H9 (cell line): Measurements from ENCODE around the gene TRIP6. TPM values are rescaled to one million over a fixed set of nuclear protein-coding genes. Genes with fewer than 3 reads are reported as not detected.
"Not testable (repeated sequence)": the region's sequence is repeated elsewhere in the genome, so short reads cannot be mapped to it uniquely, and the experiment has no call there.

Experiments used
- DNase-seq: peaks from one replicate; pipeline ENCODE4 v3.0.0-alpha.2; 2017
- H2AFZ ChIP-seq: one replicate; pipeline ENCODE4 v1.6.1; 2013; ENCODE audit warnings: mild to moderate bottlenecking, low read length, control low read depth, moderate library complexity
- H2AK5ac ChIP-seq: 2 replicates; pipeline ENCODE4 v1.6.1; 2013; ENCODE audit warnings: low read length, control low read depth, mixed read lengths; ENCODE audit not compliant: insufficient read length
- H2BK120ac ChIP-seq: one replicate; pipeline ENCODE4 v1.6.1; 2013; ENCODE audit warnings: low read depth, mild to moderate bottlenecking, low read length, control low read depth, inconsistent platforms; ENCODE audit not compliant: poor library complexity, severe bottlenecking
- H2BK12ac ChIP-seq: 2 replicates; pipeline ENCODE4 v1.6.1; 2013; ENCODE audit warnings: low read length, control low read depth, mixed read lengths, low read depth; ENCODE audit not compliant: insufficient read length
- H2BK15ac ChIP-seq: 2 replicates; pipeline ENCODE4 v1.6.1; 2013; ENCODE audit warnings: low read depth, low read length, control low read depth
- H2BK20ac ChIP-seq: one replicate; pipeline ENCODE4 v1.6.1; 2013; ENCODE audit warnings: low read depth, mild to moderate bottlenecking, low read length, control low read depth, inconsistent platforms; ENCODE audit not compliant: poor library complexity, severe bottlenecking
- H2BK5ac ChIP-seq: 2 replicates; pipeline ENCODE4 v1.6.1; 2013; ENCODE audit warnings: low read length, control low read depth, mixed read lengths; ENCODE audit not compliant: insufficient read length
- H3K14ac ChIP-seq: 2 replicates; pipeline ENCODE4 v1.6.1; 2013; ENCODE audit warnings: low read length, control low read depth; ENCODE audit not compliant: insufficient read depth
- H3K18ac ChIP-seq: 2 replicates; pipeline ENCODE4 v1.6.1; 2013; ENCODE audit warnings: low read depth, mild to moderate bottlenecking, mixed read lengths, low read length, control low read depth; ENCODE audit not compliant: insufficient read length
- H3K23ac ChIP-seq: 2 replicates; pipeline ENCODE4 v1.6.1; 2013; ENCODE audit warnings: low read length, control low read depth, mixed read lengths, low read depth; ENCODE audit not compliant: insufficient read length
- H3K23me2 ChIP-seq: 2 replicates; pipeline ENCODE4 v1.6.1; 2013; ENCODE audit warnings: low read depth, mild to moderate bottlenecking, mixed read lengths, low read length, control low read depth; ENCODE audit not compliant: insufficient read length, poor library complexity, severe bottlenecking
- H3K27ac ChIP-seq: 2 replicates; pipeline ENCODE4 v1.5.1; 2013; ENCODE audit warnings: low read length, control low read depth, mixed read lengths, low read depth; ENCODE audit not compliant: insufficient read length
- H3K27me3 ChIP-seq: 2 replicates; pipeline ENCODE4 v1.6.1; 2013; ENCODE audit warnings: low read length, control low read depth, inconsistent platforms; ENCODE audit not compliant: insufficient read depth
- H3K4ac ChIP-seq: 2 replicates; pipeline ENCODE4 v1.6.1; 2013; ENCODE audit warnings: low read depth, mild to moderate bottlenecking, control low read depth, inconsistent platforms, low read length, moderate library complexity
- H3K4me1 ChIP-seq: 2 replicates; pipeline ENCODE4 v1.6.1; 2013; ENCODE audit warnings: low read length, control low read depth, inconsistent platforms; ENCODE audit not compliant: insufficient read depth
- H3K4me2 ChIP-seq: 2 replicates; pipeline ENCODE4 v1.6.1; 2013; ENCODE audit warnings: low read length, control low read depth, mixed read lengths; ENCODE audit not compliant: insufficient read length, insufficient read depth
- H3K56ac ChIP-seq: 2 replicates; pipeline ENCODE4 v1.6.1; 2013; ENCODE audit warnings: low read depth, mild to moderate bottlenecking, mixed read lengths, low read length, control low read depth; ENCODE audit not compliant: insufficient read length
- H3K79me1 ChIP-seq: 2 replicates; pipeline ENCODE4 v1.6.1; 2013; ENCODE audit warnings: low read depth, mild to moderate bottlenecking, moderate library complexity, low read length, control low read depth, inconsistent platforms; ENCODE audit not compliant: insufficient read depth, poor library complexity, severe bottlenecking
- H3K79me2 ChIP-seq: 2 replicates; pipeline ENCODE4 v1.6.1; 2013; ENCODE audit warnings: low read length, control low read depth, inconsistent platforms; ENCODE audit not compliant: insufficient read depth
- H3K9ac ChIP-seq: 2 replicates; pipeline ENCODE4 v1.6.1; 2013; ENCODE audit warnings: low read length, control low read depth, mixed read lengths; ENCODE audit not compliant: insufficient read length; ENCODE audit errors: extremely low read depth
- H3K9me3 ChIP-seq: one replicate; pipeline ENCODE4 v1.6.1; 2013; ENCODE audit warnings: low read depth, low read length, inconsistent platforms; ENCODE audit not compliant: control insufficient read depth
- H3T11ph ChIP-seq: one replicate; pipeline ENCODE4 v1.6.1; 2013; ENCODE audit warnings: mild to moderate bottlenecking, low read length, control low read depth, inconsistent platforms
- H4K20me1 ChIP-seq: one replicate; pipeline ENCODE4 v1.6.1; 2013; ENCODE audit not compliant: control insufficient read depth, insufficient read length, insufficient read depth
- H4K5ac ChIP-seq: 2 replicates; pipeline ENCODE4 v1.6.1; 2013; ENCODE audit warnings: low read depth, mild to moderate bottlenecking, mixed read lengths, low read length, control low read depth; ENCODE audit not compliant: insufficient read length
- H4K8ac ChIP-seq: replicated peaks from 2 replicates; pipeline ENCODE4 v1.6.1; 2013; ENCODE audit warnings: low read length, control low read depth, mixed read lengths, low read depth; ENCODE audit not compliant: insufficient read length
- H4K91ac ChIP-seq: 2 replicates; pipeline ENCODE4 v1.6.1; 2013; ENCODE audit warnings: low read depth, mild to moderate bottlenecking, moderate library complexity, mixed read lengths, low read length, control low read depth; ENCODE audit not compliant: insufficient read length
- H3K27ac Mint-ChIP-seq, 3 experiments: 2 replicates in 2 of 3; 3 replicates in 1 of 3; pipeline ENCODE4 v1.8.0; 2020 to 2021; ENCODE audit warnings: mixed read lengths in 3 of 3, mild to moderate bottlenecking in 1 of 3, moderate library complexity in 1 of 3
- H3K27me3 Mint-ChIP-seq: 2 replicates; pipeline ENCODE4 v1.8.0; 2021; ENCODE audit warnings: low read depth, mild to moderate bottlenecking, moderate library complexity, mixed read lengths
- H3K36me3 Mint-ChIP-seq, 3 experiments: 2 replicates in 2 of 3; 3 replicates in 1 of 3; pipeline ENCODE4 v1.8.0; 2020 to 2021; ENCODE audit warnings: low read depth in 3 of 3, mixed read lengths in 3 of 3; ENCODE audit not compliant: insufficient read depth in 1 of 3
- H3K4me1 Mint-ChIP-seq, 2 experiments: 2 replicates each; pipeline ENCODE4 v1.8.0; 2020; ENCODE audit warnings: mixed read lengths in 2 of 2
- H3K4me3 Mint-ChIP-seq, 2 experiments: 2 replicates in 1 of 2; 3 replicates in 1 of 2; pipeline ENCODE4 v1.8.0; 2020 to 2021; ENCODE audit warnings: mild to moderate bottlenecking in 2 of 2, mixed read lengths in 2 of 2, moderate library complexity in 1 of 2
- H3K9me3 Mint-ChIP-seq, 2 experiments: 2 replicates in 1 of 2; 3 replicates in 1 of 2; pipeline ENCODE4 v1.8.0; 2020; ENCODE audit warnings: mild to moderate bottlenecking in 2 of 2, mixed read lengths in 2 of 2, moderate library complexity in 1 of 2
- WGBS: extraction: QIAGEN DNeasy Blood & Tissue Kit; methylation state at CpG from one replicate; pipeline ENCODE4 v1.1.7; 2013; ENCODE audit warnings: missing lambda C conversion rate, low lambda C conversion rate, mixed read lengths; ENCODE audit not compliant: insufficient read length; ENCODE audit errors: extremely low coverage; 5-methylcytosine and 5-hydroxymethylcytosine counted together
- total RNA-seq: library from RNA; stranded (reverse); gene quantifications from 2 replicates; pipeline ENCODE4 v1.2.1, GENCODE V29; 2021
- TF ChIP-seq, protein P1 (sequence below): fragments of 200-600 bp; sonication (generic); conservative IDR thresholded peaks from 3 replicates; pipeline ENCODE4 v1.8.0; 2021; ENCODE audit warnings: antibody characterized with exemption, mild to moderate bottlenecking

The TRIP6 gene
- total RNA-seq, 1 experiment from 2014 or later: 122 TPM

DNA sequence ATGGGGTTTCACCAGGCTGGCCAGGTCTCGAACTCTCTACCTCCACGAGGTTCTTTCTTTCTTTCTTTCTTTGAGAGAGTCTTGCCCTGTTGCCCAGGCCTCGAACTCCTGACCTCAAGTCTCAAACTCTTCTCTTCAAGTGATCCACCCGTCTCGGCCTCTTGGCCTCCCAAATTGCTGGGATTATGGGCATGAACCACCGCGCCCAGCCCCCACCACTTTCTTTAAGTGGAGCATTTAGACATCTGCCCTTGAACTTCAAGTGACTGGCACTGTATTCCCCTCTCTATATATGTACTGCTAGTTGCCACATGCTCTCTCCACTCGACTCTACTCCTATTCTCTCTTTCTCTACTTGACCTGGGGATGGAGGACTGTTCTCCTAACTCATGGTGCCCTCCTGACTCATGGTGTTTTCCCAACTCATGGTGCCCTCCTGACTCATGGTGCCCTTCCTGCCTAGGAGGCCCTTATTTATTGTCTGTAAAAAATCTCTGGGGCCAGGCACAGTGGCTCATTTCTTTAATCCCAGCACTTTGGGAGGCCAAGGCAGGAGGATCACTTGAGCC lies 47.8 kb downstream of the TRIP6 start:
- H3K18ac ChIP-seq: no peak overlapping the region
- H2BK20ac ChIP-seq: no peak overlapping the region
- H3K27ac Mint-ChIP-seq: no peak overlapping the region
- H3K79me2 ChIP-seq: no peaks in the 10 kb centered on the region
- no peaks in the 10 kb centered on the region for H3K9me3 ChIP-seq
- peaks cover 12 to 20% of the 10 kb centered on the region in 2 experiments for H3K4me1 Mint-ChIP-seq
- H2BK12ac ChIP-seq: no peak overlapping the region
- no peaks in the 10 kb centered on the region for H4K20me1 ChIP-seq
- no peaks in the 10 kb centered on the region; a peak in 2 of 5 replicates for H3K9me3 Mint-ChIP-seq
- no peaks in the 10 kb centered on the region for H3K27me3 ChIP-seq
- no peak overlapping the region for H2AK5ac ChIP-seq
- H4K91ac ChIP-seq: no peak overlapping the region
- H2AFZ ChIP-seq: no peak overlapping the region
- H3T11ph ChIP-seq: no peak overlapping the region
- no peak overlapping the region for H3K23ac ChIP-seq
- H3K23me2 ChIP-seq: no peaks in the 10 kb centered on the region
- no peak overlapping the region for H3K56ac ChIP-seq
- no peak overlapping the region for H2BK15ac ChIP-seq
- H2BK5ac ChIP-seq: no peak overlapping the region
- H3K4me3 Mint-ChIP-seq: no peak overlapping the region
- no peak overlapping the region for H4K8ac ChIP-seq
- H3K4ac ChIP-seq: no peak overlapping the region
- H3K27me3 Mint-ChIP-seq: no peaks in the 10 kb centered on the region; the same call in 1 of the 2 replicates
- TF ChIP-seq, protein P1, sequence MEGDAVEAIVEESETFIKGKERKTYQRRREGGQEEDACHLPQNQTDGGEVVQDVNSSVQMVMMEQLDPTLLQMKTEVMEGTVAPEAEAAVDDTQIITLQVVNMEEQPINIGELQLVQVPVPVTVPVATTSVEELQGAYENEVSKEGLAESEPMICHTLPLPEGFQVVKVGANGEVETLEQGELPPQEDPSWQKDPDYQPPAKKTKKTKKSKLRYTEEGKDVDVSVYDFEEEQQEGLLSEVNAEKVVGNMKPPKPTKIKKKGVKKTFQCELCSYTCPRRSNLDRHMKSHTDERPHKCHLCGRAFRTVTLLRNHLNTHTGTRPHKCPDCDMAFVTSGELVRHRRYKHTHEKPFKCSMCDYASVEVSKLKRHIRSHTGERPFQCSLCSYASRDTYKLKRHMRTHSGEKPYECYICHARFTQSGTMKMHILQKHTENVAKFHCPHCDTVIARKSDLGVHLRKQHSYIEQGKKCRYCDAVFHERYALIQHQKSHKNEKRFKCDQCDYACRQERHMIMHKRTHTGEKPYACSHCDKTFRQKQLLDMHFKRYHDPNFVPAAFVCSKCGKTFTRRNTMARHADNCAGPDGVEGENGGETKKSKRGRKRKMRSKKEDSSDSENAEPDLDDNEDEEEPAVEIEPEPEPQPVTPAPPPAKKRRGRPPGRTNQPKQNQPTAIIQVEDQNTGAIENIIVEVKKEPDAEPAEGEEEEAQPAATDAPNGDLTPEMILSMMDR: no peak
- no peak overlapping the region for H3K9ac ChIP-seq
- H3K36me3 Mint-ChIP-seq: no peaks in the 10 kb centered on the region; a peak in 1 of 7 replicates
- H3K79me1 ChIP-seq: no peaks in the 10 kb centered on the region
- H3K14ac ChIP-seq: no peak overlapping the region
- no peak overlapping the region for H2BK120ac ChIP-seq
- no peak overlapping the region for H4K5ac ChIP-seq
- no peak overlapping the region for H3K4me2 ChIP-seq
- no peak overlapping the region for H3K27ac ChIP-seq
- DNase-seq: no peak
- WGBS: no CpG with 5 or more reads among the region's 8 CpGs
- H3K4me1 ChIP-seq: 0 out of 2 replicates have a peak, but pooled peaks cover 2% of the 10 kb centered on the region

DNA sequence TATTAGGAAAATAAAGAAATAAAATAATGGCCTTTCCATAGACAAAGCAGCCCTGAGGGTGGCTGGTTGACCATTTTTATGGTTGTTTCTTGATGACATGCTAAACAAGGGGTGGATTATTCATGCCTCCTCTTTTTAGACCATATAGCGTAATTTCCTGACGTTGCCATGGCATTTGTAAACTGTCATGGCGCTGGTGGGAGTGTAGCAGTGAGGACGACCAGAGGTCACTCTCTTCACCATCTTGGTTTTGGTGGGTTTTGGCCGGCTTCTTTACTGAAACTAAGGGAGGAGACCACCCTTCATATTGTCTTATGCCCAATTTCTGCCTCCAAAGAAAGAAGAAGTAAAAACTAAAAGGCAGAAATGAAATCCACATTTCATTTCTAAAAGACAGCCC lies 52.1 kb downstream of the TRIP6 start:
- not testable (repeated sequence) for H2AFZ ChIP-seq, H3K36me3 Mint-ChIP-seq, H4K91ac ChIP-seq, H3K27ac ChIP-seq, H3K23me2 ChIP-seq, H3K14ac ChIP-seq, H3K4me2 ChIP-seq, H3K9me3 Mint-ChIP-seq, H4K20me1 ChIP-seq, H3K18ac ChIP-seq, H4K5ac ChIP-seq, H2BK5ac ChIP-seq, H2AK5ac ChIP-seq, H3K4me3 Mint-ChIP-seq, H3K27me3 Mint-ChIP-seq, H3K9ac ChIP-seq, H2BK20ac ChIP-seq, H3K79me2 ChIP-seq, H2BK12ac ChIP-seq, H2BK120ac ChIP-seq, H3K23ac ChIP-seq, H4K8ac ChIP-seq, DNase-seq, H3K4me1 ChIP-seq, H3T11ph ChIP-seq, H3K27me3 ChIP-seq, H3K4ac ChIP-seq, H3K56ac ChIP-seq, H2BK15ac ChIP-seq, H3K79me1 ChIP-seq, H3K9me3 ChIP-seq
- peak overlapping the region in 1 of 3 experiments; percentile 33; a peak in 1 of 7 replicates for H3K27ac Mint-ChIP-seq
- peaks cover 38 to 45% of the 10 kb centered on the region in 2 experiments for H3K4me1 Mint-ChIP-seq
- WGBS: no CpG with 5 or more reads among the region's 5 CpGs
